Astrocyte of the spinal cord (primary cell): ENCODE data around the gene SLC25A12.

Experiments
- DNase-seq: peaks from one replicate; pipeline ENCODE4 v3.0.0; 2011; ENCODE audit warnings: low read depth, low spot score
- H3K4me3 ChIP-seq: 2 replicates; pipeline ENCODE4 v1.5.1; 2011; ENCODE audit warnings: low read depth, mild to moderate bottlenecking, low read length, moderate library complexity
- CTCF ChIP-seq: IDR thresholded peaks from 2 replicates; pipeline ENCODE4 v1.5.1; 2012; ENCODE audit warnings: low read depth, mild to moderate bottlenecking, low read length, inconsistent platforms
- in situ Hi-C: cut with HindIII; loops from 2 replicates; pipeline ENCODE4 v1.10.0; 2017; ENCODE audit warnings: low sequenced_read_pairs

Gene SLC25A12

GRCh38 chr2:171893196-171893823, 734 bp downstream of the SLC25A12 start:
- H3K4me3 ChIP-seq = peak overlapping the region; percentile 83
- TF ChIP-seq CTCF = no peak
- no peak for DNase-seq
- in situ Hi-C loops = no loop called here

- DNase-seq = no peak
- no peak for TF ChIP-seq CTCF
- H3K4me3 ChIP-seq = no peak overlapping the region
- in situ Hi-C loops = no loop called here
Observed at GRCh38 chr2:171889808-171890207, 4.2 kb downstream of the SLC25A12 start.

- no peak for TF ChIP-seq CTCF
- in situ Hi-C loops = no loop called here
- H3K4me3 ChIP-seq = no peak overlapping the region
- peak; percentile 35 for DNase-seq
Observed at GRCh38 chr2:171889333-171889732, 4.7 kb downstream of the SLC25A12 start.

GRCh38 chr2:171883275-171883893, 10.7 kb downstream of the SLC25A12 start:
- H3K4me3 ChIP-seq = no peak overlapping the region
- in situ Hi-C loops = no loop called here
- no peak for TF ChIP-seq CTCF
- no peak for DNase-seq

GRCh38 chr2:171882089-171882769, 11.8 kb downstream of the SLC25A12 start:
- H3K4me3 ChIP-seq = no peak overlapping the region
- DNase-seq = no peak
- in situ Hi-C loops = no loop called here
- no peak for TF ChIP-seq CTCF

- no peak overlapping the region for H3K4me3 ChIP-seq
- DNase-seq = no peak
- TF ChIP-seq CTCF = no peak
- in situ Hi-C loops = no loop called here
Observed at GRCh38 chr2:171880774-171881173, 13.3 kb downstream of the SLC25A12 start.
